ENCODE measurements around the gene NPAS3.

DNA sequence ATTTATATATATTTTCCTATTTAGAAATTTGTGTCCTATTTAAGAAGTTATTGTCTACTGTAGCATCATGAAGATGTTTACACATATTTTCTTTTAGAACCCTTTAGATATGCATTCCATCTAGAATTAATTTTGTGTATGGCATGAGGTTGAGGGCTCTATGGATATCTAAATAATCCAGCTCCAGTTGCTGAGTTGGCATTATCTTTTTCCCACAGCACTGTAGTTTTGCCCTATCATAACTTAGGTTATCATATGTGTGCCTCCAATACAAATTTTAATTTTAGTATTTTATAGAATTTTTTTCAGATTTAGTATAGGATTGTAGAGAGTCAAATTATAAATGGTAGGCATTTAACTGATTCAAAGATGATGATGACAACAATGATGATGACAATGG is 159.3 kb downstream of the NPAS3 start:
- TF ChIP-seq, protein P1, sequence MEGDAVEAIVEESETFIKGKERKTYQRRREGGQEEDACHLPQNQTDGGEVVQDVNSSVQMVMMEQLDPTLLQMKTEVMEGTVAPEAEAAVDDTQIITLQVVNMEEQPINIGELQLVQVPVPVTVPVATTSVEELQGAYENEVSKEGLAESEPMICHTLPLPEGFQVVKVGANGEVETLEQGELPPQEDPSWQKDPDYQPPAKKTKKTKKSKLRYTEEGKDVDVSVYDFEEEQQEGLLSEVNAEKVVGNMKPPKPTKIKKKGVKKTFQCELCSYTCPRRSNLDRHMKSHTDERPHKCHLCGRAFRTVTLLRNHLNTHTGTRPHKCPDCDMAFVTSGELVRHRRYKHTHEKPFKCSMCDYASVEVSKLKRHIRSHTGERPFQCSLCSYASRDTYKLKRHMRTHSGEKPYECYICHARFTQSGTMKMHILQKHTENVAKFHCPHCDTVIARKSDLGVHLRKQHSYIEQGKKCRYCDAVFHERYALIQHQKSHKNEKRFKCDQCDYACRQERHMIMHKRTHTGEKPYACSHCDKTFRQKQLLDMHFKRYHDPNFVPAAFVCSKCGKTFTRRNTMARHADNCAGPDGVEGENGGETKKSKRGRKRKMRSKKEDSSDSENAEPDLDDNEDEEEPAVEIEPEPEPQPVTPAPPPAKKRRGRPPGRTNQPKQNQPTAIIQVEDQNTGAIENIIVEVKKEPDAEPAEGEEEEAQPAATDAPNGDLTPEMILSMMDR (IDR thresholded peaks at IDR 0.05), result no peak
- TF ChIP-seq POLR2A (IDR thresholded peaks at IDR 0.05) (no peak), EP300 (IDR thresholded peaks at IDR 0.05) (no peak)

Measured in tibial nerve (tissue), 4 donors.